ENCODE data around the gene TBX15.
A peak's percentile ranks its signal among the peaks of the same experiment; 100 is the strongest.

TBX15 gene

GRCh38 chr1:118989878-118990378 lies 1.8 kb upstream of the TBX15 start:
- peak overlapping the region; percentile 71 to 89 (median 81) for H3K4me2 ChIP-seq
- H3K27ac ChIP-seq = peak overlapping the region in 5 of 11 experiments; percentile 8 to 44 (median 34); a peak in 6 of 22 replicates
- H3K36me3 ChIP-seq = no peaks in the 10 kb centered on the region
- H3K9ac ChIP-seq = peak overlapping the region in 10 of 11 experiments; percentile 6 to 45 (median 38); a peak in 12 of 22 replicates
- peaks cover 45 to 65% (median 58%) of the 10 kb centered on the region in 11 experiments for H3K9me3 ChIP-seq (replicated peaks in 1 of 11)
- no peaks in the 10 kb centered on the region for H4K20me1 ChIP-seq
- H3K4me1 ChIP-seq = peaks cover 14 to 22% (median 19%) of the 10 kb centered on the region in 10 experiments
- H3K27me3 ChIP-seq = peaks cover 0 to 25% (median 9%) of the 10 kb centered on the region in 11 experiments; a peak in 11 of 22 replicates
- no peak for TF ChIP-seq Cebpa-rat (IDR thresholded peaks at IDR 0.05)
- peak overlapping the region in 7 of 10 experiments; percentile 1 to 45 (median 38); a peak in 9 of 20 replicates for H3K4me3 ChIP-seq

DNA sequence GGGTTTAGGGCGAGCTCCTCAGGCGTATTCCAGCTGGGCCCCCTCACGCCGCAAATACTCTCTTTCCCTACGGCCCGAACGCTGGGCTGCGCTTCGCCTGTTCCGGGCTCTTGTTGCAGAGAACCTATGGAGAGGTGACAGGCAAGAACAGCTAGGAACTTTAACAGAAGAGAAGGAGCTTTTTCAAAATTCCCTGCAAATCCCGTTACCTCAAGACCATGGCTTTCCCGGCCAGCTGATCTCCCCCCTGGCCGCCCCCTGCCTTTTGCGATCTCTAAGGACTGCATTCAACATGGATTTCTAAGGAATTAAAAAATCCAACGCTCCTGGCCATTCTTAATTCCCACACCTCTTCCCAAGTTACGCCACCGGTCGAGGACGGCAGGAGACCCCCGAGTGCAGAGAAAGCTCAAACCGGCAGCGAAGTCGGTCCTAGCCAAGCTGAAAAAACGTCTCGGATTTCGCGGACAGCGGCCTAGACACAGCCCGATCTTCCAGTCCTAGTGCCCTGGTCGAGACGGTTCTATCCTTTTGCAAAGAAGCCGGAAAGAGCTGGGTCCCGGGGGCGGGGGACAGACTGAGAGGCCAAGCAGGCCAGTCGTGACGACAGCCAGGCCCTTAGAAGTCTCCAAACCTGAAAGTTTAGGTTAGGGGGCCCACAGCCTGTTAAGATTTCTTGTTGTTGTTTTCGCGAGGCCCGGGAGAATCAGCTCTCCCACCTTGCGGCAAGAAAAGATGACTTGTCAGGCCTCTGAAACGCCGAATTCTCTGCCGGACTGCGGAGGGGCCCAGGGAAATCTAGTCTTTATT lies 1.1 kb upstream of the TBX15 start:
- Histone ChIP-seq H4K20me1 (no peaks in the 10 kb centered on the region), H3K4me1 (peaks cover 14 to 22% (median 19%) of the 10 kb centered on the region in 10 experiments), H3K9me3 (replicated peaks in 1 of 11) (peaks cover 52 to 72% (median 65%) of the 10 kb centered on the region in 11 experiments), H3K36me3 (no peaks in the 10 kb centered on the region; a peak in 1 of 22 replicates), H3K4me3 (peak overlapping the region in 2 of 10 experiments; percentile 12 to 40; a peak in 1 of 20 replicates), H3K9ac (peak overlapping the region in 3 of 11 experiments; percentile 20 to 45 (median 26); a peak in 3 of 22 replicates), H3K27me3 (peaks cover 0 to 30% (median 11%) of the 10 kb centered on the region in 11 experiments; a peak in 11 of 22 replicates), H3K4me2 (peak overlapping the region; percentile 71 to 89 (median 81)), H3K27ac (peak overlapping the region in 3 of 11 experiments; percentile 34 to 44 (median 37); a peak in 4 of 22 replicates)
- no peak for TF ChIP-seq Cebpa-rat (IDR thresholded peaks at IDR 0.05)

DNA sequence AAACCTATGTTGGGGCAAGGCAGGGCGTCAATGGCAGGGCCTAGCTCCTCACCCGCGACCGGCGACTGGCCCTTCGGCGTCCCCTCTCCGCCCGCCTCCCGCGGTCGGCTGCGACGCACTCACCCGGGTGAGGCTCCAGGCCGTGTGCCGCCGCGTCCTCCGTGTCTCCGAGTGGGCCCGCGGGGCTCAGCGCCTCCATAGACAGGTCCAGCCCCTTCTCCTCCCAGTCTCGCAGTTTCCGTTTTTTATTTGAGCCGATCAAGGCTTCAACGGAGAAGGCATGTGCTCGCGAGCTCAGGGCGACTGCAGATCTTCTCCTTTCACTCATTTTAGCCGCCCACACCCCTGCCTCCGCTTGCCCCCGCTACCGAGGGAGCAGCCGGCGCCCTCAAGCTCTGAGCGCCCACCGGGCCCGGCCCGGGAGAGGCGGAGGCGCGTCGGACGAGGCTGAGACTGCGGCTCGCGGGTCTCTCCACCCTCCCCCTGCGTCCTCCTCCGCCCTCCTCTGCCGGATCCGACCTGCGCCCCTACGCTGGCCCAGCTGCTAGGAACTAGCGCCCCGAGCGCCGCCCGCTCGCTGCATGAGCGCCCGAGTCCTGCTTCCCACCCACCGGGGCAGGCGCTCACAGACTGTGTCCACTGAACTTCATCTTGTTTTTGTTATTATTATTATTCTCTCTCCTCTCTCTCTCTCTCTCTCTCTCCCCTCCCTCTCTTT lies 516 bp downstream of the TBX15 start:
- Histone ChIP-seq H3K4me3 (no peak overlapping the region), H3K9me3 (replicated peaks in 1 of 11) (peaks cover 59 to 74% (median 69%) of the 10 kb centered on the region in 11 experiments), H3K27ac (no peak overlapping the region), H3K4me2 (no peak overlapping the region), H3K27me3 (peaks cover 0 to 30% (median 11%) of the 10 kb centered on the region in 11 experiments; a peak in 11 of 22 replicates), H3K4me1 (peaks cover 14 to 22% (median 19%) of the 10 kb centered on the region in 10 experiments), H3K36me3 (no peaks in the 10 kb centered on the region; a peak in 1 of 22 replicates), H3K9ac (no peak overlapping the region), H4K20me1 (no peaks in the 10 kb centered on the region)
- TF ChIP-seq Cebpa-rat (IDR thresholded peaks at IDR 0.05) = no peak

DNA sequence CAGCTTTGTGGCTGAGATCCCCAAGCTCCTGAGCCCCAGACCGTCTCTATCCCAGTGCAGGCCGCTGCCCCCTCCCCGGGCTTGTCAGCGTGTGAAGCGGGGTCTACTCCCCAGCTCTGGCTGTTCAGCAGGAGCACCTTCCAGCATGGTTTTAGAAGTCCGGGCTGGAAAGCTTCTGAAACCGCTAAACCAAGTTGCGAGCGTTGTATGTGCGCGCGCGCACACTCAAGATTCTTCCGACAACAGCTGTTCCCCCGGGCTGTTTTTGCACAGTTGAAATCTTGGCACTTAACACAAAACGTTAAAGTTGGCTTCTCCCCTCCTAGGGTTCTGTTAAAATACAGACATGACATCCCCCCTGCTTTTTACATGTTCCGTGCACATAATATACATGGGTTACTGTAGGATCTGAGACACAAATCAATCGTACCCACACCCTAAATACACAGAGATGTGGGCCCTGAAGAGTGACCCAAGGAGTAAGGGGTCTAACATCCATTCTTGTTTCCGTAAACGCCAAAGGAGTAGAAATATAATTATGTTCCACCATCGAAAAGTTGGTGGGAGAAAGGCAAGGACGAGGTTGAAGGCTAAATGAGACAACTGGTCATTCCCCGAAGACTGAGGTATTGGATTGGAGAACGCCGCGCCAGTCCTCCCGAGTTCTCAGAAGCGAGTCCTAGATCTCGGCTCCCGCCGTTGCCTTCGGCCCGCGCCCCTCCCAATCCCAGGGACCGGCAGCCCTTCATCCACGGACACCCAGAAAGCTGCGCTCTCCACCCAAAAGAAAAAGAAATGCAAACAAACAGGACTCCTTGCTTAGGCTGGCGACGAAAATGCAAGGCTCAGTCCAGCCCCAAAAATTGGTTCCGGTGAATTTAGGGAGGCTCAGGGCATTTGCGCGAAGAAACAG lies 1.3 kb downstream of the TBX15 start:
- Histone ChIP-seq H3K9ac (no peak overlapping the region), H3K4me2 (no peak overlapping the region), H4K20me1 (no peaks in the 10 kb centered on the region), H3K4me3 (no peak overlapping the region), H3K27me3 (peaks cover 0 to 30% (median 11%) of the 10 kb centered on the region in 11 experiments; a peak in 11 of 22 replicates), H3K27ac (no peak overlapping the region), H3K36me3 (no peaks in the 10 kb centered on the region; a peak in 1 of 22 replicates), H3K4me1 (peaks cover 14 to 22% (median 19%) of the 10 kb centered on the region in 10 experiments), H3K9me3 (replicated peaks in 1 of 11) (peaks cover 59 to 69% (median 66%) of the 10 kb centered on the region in 11 experiments)
- no peak for TF ChIP-seq Cebpa-rat (IDR thresholded peaks at IDR 0.05)

DNA sequence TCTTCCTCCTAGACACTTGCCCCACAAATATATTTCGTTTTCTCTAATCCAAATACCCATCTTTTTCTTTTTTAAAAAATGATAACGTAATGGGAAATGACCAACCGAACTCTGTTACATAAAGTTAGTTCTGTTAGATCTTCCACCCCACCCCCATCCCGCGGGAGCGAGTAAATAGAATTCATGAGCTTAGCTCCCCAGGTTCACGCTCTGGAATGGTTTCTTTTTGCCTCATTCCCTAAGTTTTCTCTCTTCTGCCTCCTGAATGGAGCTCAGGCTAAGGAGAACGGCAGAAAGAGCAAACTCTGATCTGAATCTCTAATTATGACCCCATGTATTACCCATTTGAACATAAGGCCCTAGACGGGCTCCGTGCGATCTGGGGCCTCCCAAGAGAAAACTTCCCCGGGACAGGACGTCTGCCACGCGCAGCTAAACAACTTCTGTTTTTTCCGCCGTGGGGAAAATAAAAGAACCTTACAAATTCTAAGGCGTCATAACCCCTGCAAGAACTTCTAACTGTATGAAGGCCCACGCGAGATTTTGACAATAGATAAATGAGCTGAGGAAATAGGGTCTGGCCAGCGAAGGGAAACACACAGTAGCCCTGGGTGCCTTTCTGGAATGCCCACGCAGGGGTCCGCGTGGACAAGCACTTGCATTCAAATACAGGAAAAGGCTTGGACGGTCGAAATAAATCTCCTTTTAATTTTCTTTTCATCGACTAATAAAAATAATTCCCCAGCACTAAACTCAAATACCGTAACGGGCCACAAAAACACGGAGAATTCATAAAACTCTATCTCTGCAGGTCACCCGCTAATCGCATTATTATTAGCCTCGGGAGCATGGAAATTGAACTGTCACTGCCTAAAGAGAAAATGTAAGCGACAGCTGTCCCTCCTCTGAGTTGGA lies 2.2 kb downstream of the TBX15 start:
- Histone ChIP-seq H3K27me3 (peaks cover 0 to 30% (median 11%) of the 10 kb centered on the region in 11 experiments; a peak in 11 of 22 replicates), H3K36me3 (no peaks in the 10 kb centered on the region; a peak in 1 of 22 replicates), H3K27ac (no peak overlapping the region), H3K9ac (no peak overlapping the region), H3K4me2 (no peak overlapping the region), H3K4me1 (peaks cover 14 to 20% (median 17%) of the 10 kb centered on the region in 10 experiments), H3K9me3 (replicated peaks in 1 of 11) (peaks cover 59 to 69% (median 66%) of the 10 kb centered on the region in 11 experiments), H4K20me1 (no peaks in the 10 kb centered on the region), H3K4me3 (no peak overlapping the region)
- no peak for TF ChIP-seq Cebpa-rat (IDR thresholded peaks at IDR 0.05)

GRCh38 chr1:118984722-118985639 lies 3.2 kb downstream of the TBX15 start:
- Histone ChIP-seq H3K9ac (no peak overlapping the region), H3K4me2 (no peak overlapping the region), H3K27ac (no peak overlapping the region), H3K9me3 (replicated peaks in 1 of 11) (peaks cover 61 to 72% (median 69%) of the 10 kb centered on the region in 11 experiments), H3K36me3 (no peaks in the 10 kb centered on the region; a peak in 1 of 22 replicates), H3K4me1 (peaks cover 6 to 11% (median 8%) of the 10 kb centered on the region in 10 experiments), H4K20me1 (no peaks in the 10 kb centered on the region), H3K4me3 (no peak overlapping the region), H3K27me3 (peaks cover 0 to 30% (median 9%) of the 10 kb centered on the region in 11 experiments; a peak in 11 of 22 replicates)
- TF ChIP-seq Cebpa-rat (IDR thresholded peaks at IDR 0.05) = no peak

Measured in BLaER1 treated with 17β-estradiol and CSF1 and Interleukin-3, amounts not matched to agents 10 nM and 100 nM (cell line).